Cortex of kidney (tissue), 1 donor: ENCODE measurements around the gene OFD1.

Experiments
- DNase-seq: peaks from one replicate; lab custom pipeline; 2025; lab: John Stamatoyannopoulos, UW

The OFD1 gene

DNA sequence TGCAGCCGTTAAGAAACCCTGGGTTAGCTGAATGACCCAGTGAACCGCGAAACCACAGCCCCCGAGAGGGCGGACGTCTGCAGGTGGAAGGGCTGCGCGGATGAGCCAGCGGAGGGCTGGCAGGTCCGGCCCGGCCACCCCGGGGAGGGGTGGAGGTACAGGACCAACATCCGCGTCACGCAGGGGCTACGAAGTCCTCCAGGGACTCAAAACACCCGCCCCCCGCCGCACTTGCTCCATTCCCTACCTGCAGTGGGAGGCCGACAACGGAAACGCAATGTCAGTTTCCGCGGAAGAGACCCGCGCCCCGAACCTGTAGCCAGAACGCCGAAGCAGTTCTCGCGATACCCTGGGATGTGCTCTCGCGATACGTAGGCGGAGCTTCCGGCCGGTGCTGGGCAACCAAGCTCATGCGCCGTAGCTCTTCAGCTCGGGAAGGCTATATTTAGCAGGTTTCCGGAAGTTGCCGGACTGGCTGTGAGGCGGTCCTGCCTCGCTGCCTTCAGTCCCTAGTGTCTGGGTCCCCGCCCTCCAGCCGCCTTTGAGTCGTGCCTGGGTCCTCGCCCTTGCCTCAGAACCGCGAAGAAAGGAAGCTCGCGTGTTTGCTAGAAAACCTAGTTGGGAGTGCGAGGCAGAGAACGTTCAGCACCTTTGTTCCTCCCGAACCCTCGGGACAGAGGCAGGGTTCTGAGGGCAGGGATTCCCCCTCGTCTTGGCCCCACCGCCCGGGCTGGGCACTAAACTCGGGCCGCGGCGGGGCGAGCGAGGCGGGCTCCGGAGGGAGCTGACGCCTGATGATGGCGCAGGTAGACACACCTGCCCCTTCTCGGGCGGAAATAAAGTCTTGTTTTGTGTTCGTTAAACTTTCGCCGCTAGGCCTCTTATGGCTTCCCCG lies at the start of gene OFD1, which contains the start of gene TRAPPC2:
Gene OFD1 (plus strand): TSS at position 471 of the 895 bp plus-strand sequence. CDS start 324 bp downstream, at position 795.
Gene TRAPPC2 (minus strand): TSS at position 343 of the 895 bp plus-strand sequence. CDS start 14,657 bp downstream, outside the sequence.
- peak; percentile 22 for DNase-seq

- no peak for DNase-seq
These were observed 49.3 kb upstream of the OFD1 start for GRCh38 chrX:13685126-13685763.

- DNase-seq = no peak
These were observed 47.3 kb upstream of the OFD1 start for GRCh38 chrX:13687203-13687602.

DNA sequence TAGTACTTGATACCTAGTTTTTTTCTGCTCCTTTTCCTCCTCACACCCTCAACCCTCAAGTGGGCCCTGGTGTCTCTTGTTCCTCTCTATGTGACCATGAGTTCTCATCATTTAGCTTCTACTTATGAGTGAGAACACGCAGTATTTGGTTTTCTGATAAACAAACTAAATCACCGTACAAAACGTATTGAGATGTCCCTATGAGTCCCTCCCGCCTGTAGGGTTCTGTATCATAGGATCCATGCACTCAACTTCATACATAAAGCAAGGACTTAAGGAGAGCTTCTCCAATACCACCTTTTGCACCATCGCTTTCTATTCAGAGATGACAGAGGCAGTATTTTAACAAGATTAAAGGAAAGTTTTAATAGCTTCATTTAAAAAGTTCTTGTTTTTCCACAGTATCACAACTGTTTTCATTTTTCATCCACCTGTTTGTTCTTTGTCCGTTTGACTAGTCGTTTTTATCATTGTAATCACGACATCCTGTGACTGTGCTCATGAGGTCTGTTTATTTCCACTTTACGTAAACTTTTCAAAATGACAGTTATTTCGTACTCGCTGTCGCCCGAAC lies 46.1 kb upstream of the OFD1 start:
- DNase-seq = no peak

DNA sequence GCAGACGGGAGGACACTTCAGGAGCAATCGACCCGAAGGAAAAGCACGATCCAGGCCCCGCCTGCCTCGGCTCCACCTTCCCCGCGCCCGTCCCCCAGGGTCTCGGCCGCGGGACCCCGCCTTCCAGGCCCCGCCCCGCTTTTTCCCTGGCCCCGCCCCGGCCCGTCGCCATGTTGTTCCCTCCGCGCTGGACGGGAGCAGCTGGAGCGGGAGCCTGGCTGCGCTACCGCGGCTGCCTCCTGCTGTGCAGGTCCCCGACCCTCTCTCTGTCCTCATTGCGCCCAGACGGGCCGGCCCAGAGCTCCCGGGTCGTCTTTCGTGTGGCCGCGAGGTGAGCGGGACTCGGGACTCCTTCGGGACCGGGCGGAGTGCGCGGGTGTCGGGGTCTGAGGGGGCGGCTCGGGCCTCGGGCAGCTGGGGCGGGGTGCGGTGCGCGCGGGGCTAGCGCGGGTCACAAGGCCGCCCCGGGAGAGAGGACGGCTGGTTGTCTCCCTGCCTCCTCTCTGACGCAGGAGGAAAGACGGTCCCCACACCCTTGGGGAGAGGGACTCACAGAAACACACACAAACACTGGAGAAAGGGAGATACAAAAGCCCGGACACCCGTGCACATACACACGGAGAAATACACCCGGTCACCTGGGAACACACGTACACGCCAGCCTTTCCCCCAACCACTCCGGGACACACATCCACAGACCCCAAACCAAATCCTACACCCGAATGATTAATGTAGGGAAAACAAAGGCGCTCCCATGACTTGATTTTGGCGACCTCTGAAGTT lies 45.4 kb upstream of the OFD1 start, which contains the start of gene RAB9A:
Gene RAB9A (plus strand): TSS at position 171 of the 783 bp plus-strand sequence. CDS start 19,619 bp downstream, outside the sequence.
- DNase-seq = no peak

DNA sequence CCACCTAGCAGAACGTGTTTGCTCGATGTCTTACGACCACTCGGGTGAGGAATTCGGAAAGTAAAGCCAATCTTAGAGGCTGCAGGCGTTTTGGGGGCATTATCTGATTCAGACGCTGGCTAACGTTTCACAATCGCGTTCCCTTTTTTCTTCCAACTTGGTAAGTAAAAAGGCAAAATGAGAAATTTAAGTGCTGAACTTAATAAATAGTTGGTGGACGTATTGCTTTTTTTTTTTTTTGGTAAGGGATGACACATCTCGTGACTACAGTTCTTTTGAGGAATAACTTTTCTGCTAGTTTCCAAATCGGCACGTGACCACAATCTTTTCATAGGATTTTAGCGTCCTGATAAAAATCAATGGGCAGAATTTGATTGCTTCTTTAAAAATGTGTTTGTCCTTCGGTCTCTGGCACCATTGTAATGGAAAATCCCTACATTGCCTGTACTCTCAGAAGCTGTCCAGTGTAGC lies 44.8 kb upstream of the OFD1 start:
- DNase-seq = no peak

- no peak for DNase-seq
These were observed 43.7 kb upstream of the OFD1 start for GRCh38 chrX:13690836-13691235.

DNA sequence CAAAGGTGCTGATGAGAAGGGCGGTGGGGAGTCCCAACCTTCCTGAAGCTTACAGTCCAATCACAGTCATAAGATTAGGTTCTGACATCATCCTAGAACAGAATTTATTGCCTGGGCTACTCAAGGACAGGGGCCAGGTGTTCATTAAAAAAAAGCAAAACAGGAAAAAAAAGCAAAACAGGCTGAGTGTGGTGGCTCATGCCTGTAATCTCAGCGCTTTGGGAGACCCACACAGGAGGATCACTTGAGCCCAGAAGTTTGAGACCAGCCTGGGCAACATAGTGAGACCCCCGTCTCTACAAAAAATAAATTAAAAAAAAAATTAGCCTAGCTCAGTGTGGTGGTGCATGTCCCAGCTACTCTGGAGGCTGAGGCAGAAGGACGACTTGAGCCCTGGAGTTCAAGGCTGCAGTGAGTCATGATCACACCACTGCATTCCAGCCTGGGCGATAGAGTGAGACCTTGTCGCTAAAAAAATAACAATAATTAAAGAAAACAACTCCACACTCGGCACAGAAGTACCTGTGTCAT lies 42.6 kb upstream of the OFD1 start:
- no peak for DNase-seq

GRCh38 chrX:13692771-13693231 lies 41.7 kb upstream of the OFD1 start:
- DNase-seq = no peak

- DNase-seq = no peak
These were observed 41.1 kb upstream of the OFD1 start for GRCh38 chrX:13693341-13693961.

- no peak for DNase-seq
These were observed 40.2 kb upstream of the OFD1 start for GRCh38 chrX:13694359-13694758.

DNA sequence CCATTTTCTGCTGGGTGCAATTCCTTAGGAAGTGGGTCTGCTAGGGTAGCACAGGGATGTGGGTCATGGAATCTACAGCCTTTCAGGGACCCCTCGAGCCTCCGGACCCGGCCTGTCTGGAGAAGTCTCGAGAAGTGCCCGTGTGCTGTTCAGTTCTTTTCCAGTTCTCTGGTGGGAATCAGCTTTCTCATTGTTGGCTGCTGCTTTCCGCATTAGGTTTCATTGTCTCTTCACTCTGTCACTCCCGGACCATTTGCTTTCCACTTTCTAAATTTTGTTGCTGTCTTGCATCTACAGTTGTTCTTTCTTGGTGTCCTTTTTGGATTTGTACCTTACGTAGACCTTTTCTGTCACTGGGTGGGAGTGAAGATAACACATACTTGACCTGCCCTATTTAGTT lies 39.6 kb upstream of the OFD1 start:
- DNase-seq = no peak

DNA sequence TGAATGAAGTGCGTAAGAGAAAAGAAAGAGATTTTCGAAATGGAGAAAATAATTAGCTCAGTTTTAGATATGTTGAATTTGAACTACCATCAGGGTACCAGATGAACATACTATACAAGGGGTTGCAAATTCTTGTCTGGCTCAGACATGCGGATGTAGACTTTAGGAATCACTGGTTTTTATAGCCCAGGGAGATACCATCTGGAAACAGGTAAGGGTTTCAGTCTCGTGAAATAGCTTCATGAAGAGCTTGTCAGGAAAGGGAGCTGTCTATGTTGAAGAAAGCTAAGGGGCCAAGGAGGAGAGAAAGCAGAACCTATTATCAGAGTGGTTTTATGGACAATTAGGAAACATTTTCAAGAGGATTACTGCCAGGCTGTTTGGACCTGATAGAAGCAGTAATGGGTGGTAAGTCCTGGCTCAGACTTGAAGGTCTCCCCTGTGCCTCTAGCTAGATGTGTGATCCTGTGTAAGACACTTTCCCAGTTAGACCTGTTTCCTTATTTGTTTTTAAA lies 38.9 kb upstream of the OFD1 start:
- DNase-seq = no peak

GRCh38 chrX:13697455-13697854 lies 37.1 kb upstream of the OFD1 start:
- DNase-seq = no peak

DNA sequence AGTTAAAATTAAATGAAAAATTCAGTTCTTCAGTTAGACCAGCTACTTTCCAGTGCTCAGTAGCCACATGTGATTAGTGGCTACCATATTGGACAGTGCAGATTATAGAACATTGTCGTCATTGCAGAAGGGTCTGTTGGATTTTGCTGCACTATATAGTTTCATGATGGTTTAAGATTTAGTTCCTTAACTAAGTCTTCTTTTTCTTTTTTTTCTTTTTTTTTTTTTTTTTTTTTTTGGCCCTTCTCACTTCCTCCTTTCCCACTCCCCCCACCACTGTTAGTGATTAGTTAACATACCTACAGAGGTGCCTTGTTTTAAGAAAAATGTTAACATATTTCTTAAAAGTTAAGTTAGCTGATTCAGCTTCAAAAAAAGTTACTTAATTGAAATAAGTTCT lies 36.6 kb upstream of the OFD1 start:
- no peak for DNase-seq

GRCh38 chrX:13698432-13698831 lies 36.1 kb upstream of the OFD1 start:
- DNase-seq = no peak

DNA sequence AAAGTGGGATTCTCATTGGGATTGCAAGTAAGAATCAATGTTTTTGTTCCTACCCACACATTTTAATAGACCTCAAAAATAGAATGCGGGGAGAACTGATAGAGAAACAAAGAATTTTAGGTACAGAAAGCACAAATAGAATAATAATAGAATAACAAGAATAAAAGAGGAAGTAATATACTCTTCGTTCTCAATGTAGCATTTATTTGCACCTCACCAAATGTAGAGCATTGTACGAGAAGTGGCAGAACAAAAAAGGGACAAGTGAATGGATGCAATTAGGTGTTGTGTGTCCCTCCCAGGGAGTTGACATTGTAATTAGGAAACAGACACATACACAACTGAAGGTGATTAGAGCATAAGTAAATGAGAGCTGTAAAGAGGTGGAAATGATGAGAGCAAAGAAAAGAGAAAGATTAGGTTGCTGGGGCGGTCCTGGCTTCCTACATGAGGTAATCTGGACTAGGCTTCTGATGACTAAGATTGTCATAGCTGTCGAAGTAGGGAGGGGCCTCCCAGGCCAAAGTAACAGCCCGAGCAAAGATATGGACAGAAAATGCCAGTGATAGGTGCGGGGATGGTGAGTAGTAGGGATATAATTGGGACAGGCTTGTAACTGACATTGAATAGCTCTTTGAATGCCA lies 35.2 kb upstream of the OFD1 start:
- no peak for DNase-seq

GRCh38 chrX:13700380-13700779 lies 34.2 kb upstream of the OFD1 start:
- DNase-seq = no peak

DNA sequence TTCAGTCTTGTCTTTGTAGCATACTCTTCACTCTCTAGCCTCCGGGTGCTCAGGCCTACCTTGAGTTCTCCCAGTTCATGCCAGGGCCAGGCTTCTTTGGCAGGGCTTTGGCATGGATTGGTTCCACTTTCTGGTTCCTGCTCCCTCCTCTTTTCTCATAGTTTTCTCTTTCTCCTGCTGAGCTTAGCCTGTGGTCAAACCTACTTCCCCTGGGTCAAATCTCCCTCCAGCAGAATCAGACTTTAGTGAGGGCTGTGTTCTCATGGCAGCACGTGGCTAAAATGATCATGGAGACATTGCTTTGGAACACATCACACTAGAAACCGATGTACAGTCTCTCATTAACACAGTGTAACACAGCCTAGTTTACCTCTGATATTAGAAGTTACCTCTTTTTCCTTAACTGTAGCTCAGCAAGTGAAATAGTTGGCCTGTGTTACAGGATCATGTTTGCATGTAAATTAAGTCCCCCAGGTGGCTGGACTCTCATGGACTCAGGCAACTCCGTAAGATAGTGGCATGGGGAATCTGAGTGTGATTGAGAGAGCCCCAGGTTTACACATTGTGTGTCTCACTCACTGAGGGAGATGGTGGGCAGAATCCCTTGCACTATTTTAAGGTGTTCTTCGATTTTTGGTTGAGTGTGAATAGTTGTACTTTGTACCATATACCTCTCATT lies 32.3 kb upstream of the OFD1 start:
- no peak for DNase-seq

- no peak for DNase-seq
These were observed 31.4 kb upstream of the OFD1 start for GRCh38 chrX:13703135-13703534.
